ENCODE measurements around the gene GNB1.
A peak's percentile ranks its signal among the peaks of the same experiment; 100 is the strongest.

Gene GNB1

GRCh38 chr1:1907098-1907736 is 16.3 kb upstream of the GNB1 start:
- DNase-seq = no peak

- peak; percentile 74 to 81 for DNase-seq
These were observed 15.6 kb upstream of the GNB1 start for GRCh38 chr1:1906185-1907097.

DNA sequence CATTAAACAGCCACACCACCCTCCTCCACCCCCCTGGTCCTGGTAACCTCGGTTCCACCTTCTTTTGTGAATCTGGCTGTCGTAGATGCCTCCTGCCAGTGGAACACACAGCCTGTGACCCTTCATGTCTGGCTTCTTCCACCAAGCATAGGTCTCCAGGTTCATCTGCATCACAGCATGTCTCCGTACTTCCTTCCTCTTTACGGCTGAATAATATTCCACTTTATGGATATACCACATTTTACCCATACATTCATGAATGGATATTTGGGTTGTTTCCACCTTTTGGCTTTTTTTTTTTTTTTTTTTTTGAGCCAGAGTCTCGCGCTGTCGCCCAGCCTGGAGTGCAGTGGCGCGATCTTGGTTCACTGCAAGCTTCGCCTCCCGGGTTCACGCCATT is 12.3 kb upstream of the GNB1 start:
- DNase-seq = no peak

DNA sequence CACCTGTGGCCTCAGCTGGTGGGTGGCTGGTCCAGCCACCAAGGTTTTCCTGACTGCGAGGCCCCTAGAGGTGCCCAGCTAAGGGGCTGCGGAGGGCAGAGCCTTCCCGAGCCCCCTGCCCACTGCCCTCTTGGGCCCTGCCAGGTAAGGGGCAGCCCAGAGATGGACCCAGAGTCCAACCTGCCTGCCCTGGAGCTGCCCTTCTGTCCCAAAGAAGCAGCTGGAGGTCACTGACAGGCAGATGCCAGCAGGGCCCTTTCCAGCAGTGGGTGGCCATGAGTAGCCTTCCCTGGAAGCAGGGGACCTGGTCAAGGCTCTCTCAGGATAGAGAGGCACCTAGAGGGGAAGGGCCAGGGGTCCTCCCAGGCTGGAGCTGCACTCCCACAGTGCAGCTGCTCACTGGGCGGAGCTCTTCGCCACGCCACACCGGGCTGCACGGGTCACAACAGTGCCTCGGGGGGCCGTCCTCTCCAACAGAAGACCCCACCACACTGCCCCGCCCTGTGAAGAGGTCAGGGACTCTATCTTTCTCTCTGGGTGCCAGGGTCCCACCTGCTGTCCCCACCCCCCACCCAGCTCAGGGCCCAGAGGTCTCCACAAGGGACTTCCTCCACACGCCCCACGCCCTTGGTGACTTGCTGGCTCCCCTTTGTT is 10.9 kb upstream of the GNB1 start:
- no peak for DNase-seq

DNA sequence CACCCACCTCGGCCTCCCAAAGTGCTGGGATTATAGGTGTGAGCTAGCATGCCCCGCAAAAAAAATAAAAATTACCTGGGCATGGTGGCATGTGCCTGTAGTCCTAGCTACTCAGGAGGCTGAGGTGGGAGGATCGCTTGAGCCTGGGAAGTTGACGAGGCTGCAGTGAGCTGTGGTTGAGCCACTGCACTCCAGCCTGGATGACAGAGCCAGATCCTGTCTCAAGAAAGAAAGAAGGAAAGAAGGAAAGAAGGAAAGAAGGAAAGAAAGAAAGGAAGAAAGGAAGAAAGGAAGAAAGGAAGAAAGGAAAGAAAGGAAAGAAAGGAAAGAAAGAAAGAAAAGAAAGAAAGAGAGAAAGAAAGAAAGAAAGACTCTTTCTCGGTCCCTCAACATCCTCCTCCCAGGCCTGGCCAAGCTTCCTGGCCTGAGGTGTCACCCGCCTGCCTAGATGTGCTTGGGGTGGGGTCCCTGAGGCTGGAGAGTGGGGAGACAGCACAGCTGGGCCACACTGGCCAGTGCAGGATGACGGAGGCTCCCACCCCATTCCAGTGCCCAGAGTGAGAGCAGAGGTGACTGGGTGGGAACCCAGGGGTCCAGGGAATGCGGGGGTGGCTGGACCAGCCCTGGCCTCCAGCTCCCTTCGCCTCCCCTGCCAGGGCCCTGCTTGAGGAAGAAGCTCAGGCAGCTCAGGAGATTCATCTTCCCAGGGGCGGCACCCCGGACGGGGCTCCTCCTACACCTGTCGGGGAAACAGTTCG is 10.2 kb upstream of the GNB1 start:
- DNase-seq = no peak

DNA sequence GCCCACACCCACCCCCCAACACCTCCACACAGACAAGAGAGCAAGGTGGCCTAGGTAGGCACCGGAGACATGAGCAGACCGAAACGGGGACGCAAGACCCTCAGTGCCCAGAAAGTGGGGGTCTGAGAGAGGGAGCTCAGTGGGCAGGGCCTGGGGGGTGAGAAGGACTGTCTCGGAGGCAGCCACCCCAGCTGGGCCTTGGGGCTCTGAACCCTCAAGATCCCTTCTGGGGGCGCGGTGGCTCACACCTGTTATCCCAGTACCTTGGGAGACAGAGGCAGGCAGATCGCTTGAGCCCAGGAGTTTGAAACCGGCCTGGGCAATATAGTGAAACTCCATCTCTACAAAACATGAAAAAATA is 9.1 kb upstream of the GNB1 start:
- no peak for DNase-seq

DNA sequence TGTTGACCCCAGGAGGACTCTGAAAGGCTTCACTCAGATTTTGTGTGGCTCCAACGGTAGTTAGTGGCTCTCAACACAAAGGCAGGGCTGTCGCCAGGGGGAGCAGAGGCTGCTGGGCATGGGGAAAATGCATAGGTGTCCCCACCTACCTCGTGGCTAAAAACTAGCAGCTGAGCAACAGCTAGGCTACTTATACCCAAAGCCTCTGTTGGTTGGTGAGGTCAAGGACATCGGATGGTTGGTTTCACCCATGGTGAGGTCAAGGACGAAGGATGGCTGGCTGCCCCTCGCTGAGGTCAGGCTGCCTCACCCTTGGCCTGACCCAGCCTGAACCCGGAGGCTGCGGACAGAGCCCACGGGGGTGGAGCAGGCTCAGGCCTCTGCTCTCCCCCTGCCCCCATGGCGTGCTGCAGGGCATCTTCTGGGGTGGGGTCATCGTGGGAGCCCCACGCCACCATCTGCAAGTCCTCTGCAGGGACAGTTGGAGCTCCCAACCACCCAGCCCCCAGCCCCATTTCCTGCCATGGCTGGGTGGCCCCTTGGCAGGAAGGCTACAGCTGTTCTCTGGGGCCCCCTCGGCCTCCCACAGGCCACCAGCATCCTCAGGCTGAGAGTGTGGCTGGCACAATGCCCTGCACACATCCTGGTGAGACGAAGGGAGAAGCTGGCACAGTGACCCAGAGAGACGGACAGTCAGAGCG is 8.5 kb upstream of the GNB1 start:
- no peak for DNase-seq

DNA sequence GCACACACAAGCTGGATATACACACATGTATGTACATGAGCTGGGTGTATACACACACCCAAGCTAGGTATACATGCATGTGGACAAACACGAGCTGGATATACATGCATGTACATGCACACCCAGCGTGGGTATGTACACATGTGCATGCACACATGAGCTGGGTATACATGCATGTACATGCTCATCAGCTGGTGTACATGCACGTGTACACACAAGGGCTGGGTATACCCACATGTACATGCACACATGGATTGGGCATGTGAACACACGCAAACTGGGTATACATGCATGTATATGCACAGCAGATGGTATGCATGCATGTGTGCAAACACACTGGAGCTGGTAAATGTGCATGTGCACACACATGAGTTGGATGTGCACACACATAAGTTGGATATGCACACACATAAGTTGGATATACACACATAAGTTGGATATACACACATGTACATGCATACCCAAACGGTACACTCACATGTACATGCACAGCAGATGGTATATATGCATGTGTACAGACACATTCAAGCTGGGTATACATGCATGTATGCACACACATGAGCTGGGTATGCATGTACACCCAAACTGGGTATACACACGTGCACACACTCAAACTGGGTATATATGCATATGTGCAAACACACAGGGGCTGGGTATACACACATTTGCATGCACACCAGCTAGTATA is 7.5 kb upstream of the GNB1 start:
- no peak for DNase-seq

GRCh38 chr1:1895456-1896336 is 4.8 kb upstream of the GNB1 start:
- no peak for DNase-seq

GRCh38 chr1:1895060-1895418 is 4.2 kb upstream of the GNB1 start:
- DNase-seq = no peak

DNA sequence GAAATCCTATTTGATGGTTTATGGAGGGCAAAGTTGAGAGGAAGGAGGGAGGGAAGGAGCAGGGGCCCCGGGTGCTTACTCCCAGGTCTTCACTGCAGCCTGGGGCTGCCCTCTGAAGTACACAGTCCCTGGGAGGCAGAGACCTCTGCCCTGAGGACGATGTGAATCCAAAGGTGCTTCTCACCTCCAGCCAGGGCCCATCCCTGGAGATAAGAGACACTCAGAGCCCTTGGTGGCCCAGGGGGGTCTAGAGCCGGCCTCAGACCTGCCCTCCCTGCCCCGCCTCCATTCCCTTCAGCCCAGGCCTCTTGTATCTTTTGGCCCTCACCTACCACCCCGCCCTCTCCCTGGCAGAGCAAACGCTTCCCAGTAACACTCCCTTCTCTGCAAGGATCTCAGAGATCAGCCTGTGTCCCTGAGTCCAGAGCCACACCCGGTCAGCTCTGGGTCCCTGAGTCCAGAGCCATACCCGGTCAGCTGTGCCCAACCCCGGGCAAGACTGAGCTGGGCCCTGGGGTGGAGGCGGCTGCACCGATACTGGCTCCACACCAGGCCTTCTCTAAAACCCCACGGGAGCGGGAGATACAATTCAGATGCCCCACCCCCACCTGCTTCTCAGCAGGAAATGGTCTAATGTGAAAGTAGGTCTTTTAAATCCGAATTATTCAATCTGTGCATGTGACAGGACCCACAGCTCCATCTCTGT is 3.6 kb upstream of the GNB1 start:
- DNase-seq = no peak

DNA sequence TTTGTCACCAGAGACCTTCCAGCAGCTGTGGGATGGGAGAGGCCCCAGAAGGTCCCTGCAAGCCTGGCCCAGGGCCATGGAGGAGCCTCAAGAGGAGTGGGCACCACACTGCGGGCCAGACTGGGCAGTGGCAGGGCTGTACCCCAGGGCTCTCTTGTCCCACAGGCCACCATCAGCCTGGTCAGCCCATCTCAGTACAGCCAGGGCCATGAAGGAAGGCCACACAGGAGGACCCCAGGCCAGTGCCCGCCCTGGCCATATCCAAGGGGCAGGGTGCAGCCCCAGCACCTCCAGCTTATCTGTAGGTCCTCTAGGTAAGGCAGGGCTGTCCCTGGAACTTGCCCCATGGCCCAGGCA is 3.1 kb upstream of the GNB1 start:
- DNase-seq = no peak

GRCh38 chr1:1893291-1893985 is 2.6 kb upstream of the GNB1 start:
- no peak for DNase-seq

GRCh38 chr1:1892763-1893120 is 1.9 kb upstream of the GNB1 start:
- DNase-seq = no peak

GRCh38 chr1:1892079-1892762 is 1.3 kb upstream of the GNB1 start:
- no peak for DNase-seq

GRCh38 chr1:1891349-1892078 is 627 bp upstream of the GNB1 start:
- peak in 1 of 2 donors; percentile 56 for DNase-seq

DNA sequence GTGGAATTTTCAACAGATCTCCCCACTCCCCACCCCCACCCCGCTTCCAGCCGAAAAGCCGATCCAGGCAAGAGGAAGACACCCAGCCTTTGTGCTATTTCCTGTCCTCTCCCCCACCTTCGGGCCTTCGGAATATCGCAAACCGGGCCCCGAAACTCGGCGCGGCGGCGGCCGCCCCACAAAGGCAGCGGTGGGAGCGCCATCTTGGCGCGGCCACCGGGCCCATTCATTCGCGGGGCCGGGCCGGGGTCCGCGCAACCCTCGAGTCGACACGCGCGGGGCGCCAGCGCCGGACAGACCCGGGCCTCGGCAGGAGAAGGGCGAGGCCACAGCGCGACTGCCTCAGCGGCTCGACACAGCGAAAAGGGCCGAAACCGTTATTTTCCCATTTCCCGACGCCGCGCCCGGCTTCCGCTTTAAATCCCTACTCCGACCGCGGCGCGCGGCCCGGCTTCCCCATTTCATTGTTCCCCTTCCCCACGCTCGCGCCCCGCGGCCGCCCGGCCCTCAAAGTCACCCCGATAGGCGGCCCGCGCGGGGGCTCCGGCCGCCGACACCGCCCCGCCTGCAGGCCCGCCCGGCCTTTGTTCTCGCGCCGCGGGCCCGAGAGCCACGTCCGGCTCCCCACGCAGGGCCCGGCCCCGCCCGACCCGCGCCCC is 911 bp downstream of the GNB1 start:
- peak in 1 of 2 donors; percentile 52 for DNase-seq

All from hippocampal formation (tissue), 2 donors.